Body of pancreas (tissue), 4 donors: ENCODE results near the gene ACTA2. TPM values are rescaled to one million over a fixed set of nuclear protein-coding genes. Genes with fewer than 3 reads are reported as not detected.

Source experiments
- ATAC-seq: fragments of 150-250 bp; one replicate; pipeline ENCODE4 v1.9.1; 2016
- DNase-seq, 4 donors: peaks; one replicate each; pipeline ENCODE4 v3.0.0-alpha.2; 2019
- H3K27ac ChIP-seq, 4 donors: fragments of 200-600 bp; sonication (generic); 1 replicate in 3 of 4; 2 replicates in 1 of 4; pipeline versions ENCODE4 v1.5.1 to v1.6.1; 2016 to 2019; ENCODE audit warnings: mild to moderate bottlenecking in 1 of 4, mixed read lengths in 1 of 4, moderate library complexity in 1 of 4
- H3K27me3 ChIP-seq, 2 donors: fragments of 200-600 bp; sonication (generic); one replicate each; pipeline ENCODE4 v1.6.0; 2016; ENCODE audit warnings: mild to moderate bottlenecking in 1 of 2
- H3K36me3 ChIP-seq, 2 donors: fragments of 200-600 bp; sonication (generic); replicated peaks in 1 of 2; 2 replicates each; pipeline ENCODE4 v1.5.1; 2016; ENCODE audit warnings: low read depth in 2 of 2; ENCODE audit not compliant: insufficient read depth in 1 of 2
- H3K4me1 ChIP-seq: fragments of 200-600 bp; sonication (generic); one replicate; pipeline ENCODE4 v1.6.0; 2016
- H3K4me3 ChIP-seq, 2 donors: fragments of 200-600 bp; sonication (generic); 1 replicate in 1 of 2; 2 replicates in 1 of 2; pipeline ENCODE4 v1.5.1; 2016 to 2019
- H3K9me3 ChIP-seq, 3 donors: fragments of 200-600 bp; sonication (generic); 1 replicate in 2 of 3; 2 replicates in 1 of 3; pipeline ENCODE4 v1.5.1; 2016
- POLR2A ChIP-seq, 3 donors: fragments of 450-650 bp; IDR thresholded peaks; one replicate each; pipeline ENCODE4 v1.6.1; 2016; ENCODE audit warnings: antibody characterized with exemption in 3 of 3, mild to moderate bottlenecking in 2 of 3
- WGBS, 2 donors: methylation state at CpG; one replicate each; pipeline ENCODE4 v1.1.5; 2017; 5-methylcytosine and 5-hydroxymethylcytosine counted together
- intact Hi-C: fragments of 100-400 bp; cut with DNase I; formaldehyde crosslinking; loops from one replicate; pipeline ENCODE4 v1.15.1; 2023
- total RNA-seq, 2 donors: library from RNA; depleted of rRNA; stranded (reverse); fragments of >200 nt; gene quantifications; one replicate each; pipeline ENCODE4 v1.1.0, GENCODE V29; 2016
- TF ChIP-seq, protein P1 (sequence below), 7 experiments: fragments of 450-650 bp in 4 of 7; fragments of 200-600 bp in 3 of 7; sonication (generic) in 3 of 7; IDR thresholded peaks; one replicate each; pipeline ENCODE4 v1.5.1; 2016 to 2019; ENCODE audit warnings: antibody characterized with exemption in 7 of 7

The ACTA2 gene
- total RNA-seq, 2 donors from 2014 or later = 41.5 to 136 TPM

DNA sequence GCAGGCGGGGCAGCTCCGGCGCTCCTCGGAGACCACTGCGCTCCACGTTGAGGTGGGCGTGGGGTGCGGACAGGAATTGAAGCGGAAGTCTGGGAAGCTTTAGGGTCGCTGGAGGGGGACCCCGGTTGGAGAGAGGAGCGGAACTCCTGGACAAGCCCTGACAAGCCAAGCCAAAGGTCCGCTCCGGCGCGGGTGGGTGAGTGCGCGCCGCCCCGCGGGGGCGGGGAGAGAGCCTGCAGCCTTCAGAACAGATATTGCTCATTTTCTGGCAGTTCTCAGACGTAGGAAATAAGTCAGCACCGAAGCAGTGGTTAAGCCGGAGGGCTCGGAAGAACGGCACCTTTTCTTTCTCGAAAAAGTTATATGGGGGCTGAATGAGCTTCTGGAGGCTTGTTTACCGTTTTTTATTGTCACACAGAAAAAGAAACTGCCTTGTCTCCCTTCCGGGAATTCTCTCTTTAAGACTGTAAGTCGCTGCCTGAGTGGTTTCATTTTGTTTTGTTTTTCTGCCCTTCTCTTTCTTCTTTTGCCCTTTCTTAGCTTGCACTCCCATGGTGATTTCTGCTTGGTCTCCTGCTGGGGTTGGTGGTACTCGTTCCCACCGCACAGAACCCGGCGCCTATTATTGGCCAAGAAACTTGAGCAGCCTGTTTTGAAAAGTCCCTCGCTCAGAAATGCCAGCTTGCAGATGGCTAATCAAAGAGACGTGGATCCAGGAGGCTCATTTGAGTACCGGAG, 38.8 kb upstream of the ACTA2 start:
- Histone ChIP-seq H3K27me3 (no peaks in the 10 kb centered on the region), H3K36me3 (no peaks in the 10 kb centered on the region), H3K27ac (peak overlapping the region; percentile 75 to 88 (median 82)), H3K4me1 (peaks cover 16% of the 10 kb centered on the region), H3K4me3 (peak overlapping the region; percentile 65 to 81), H3K9me3 (no peaks in the 10 kb centered on the region)
- intact Hi-C loops = no loop called here
- TF ChIP-seq, protein P1, sequence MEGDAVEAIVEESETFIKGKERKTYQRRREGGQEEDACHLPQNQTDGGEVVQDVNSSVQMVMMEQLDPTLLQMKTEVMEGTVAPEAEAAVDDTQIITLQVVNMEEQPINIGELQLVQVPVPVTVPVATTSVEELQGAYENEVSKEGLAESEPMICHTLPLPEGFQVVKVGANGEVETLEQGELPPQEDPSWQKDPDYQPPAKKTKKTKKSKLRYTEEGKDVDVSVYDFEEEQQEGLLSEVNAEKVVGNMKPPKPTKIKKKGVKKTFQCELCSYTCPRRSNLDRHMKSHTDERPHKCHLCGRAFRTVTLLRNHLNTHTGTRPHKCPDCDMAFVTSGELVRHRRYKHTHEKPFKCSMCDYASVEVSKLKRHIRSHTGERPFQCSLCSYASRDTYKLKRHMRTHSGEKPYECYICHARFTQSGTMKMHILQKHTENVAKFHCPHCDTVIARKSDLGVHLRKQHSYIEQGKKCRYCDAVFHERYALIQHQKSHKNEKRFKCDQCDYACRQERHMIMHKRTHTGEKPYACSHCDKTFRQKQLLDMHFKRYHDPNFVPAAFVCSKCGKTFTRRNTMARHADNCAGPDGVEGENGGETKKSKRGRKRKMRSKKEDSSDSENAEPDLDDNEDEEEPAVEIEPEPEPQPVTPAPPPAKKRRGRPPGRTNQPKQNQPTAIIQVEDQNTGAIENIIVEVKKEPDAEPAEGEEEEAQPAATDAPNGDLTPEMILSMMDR (IDR thresholded peaks at IDR 0.05) = peak in 2 of 7 experiments; percentile 8 to 15
- peak in 1 of 3 donors; percentile 28 for TF ChIP-seq POLR2A (IDR thresholded peaks at IDR 0.05)
- peak; percentile 49 to 68 (median 56) for DNase-seq
- 0% methylated on average over 20 to 38 of the region's 38 CpGs for WGBS, 2 donors
- peak; percentile 65 for ATAC-seq

DNA sequence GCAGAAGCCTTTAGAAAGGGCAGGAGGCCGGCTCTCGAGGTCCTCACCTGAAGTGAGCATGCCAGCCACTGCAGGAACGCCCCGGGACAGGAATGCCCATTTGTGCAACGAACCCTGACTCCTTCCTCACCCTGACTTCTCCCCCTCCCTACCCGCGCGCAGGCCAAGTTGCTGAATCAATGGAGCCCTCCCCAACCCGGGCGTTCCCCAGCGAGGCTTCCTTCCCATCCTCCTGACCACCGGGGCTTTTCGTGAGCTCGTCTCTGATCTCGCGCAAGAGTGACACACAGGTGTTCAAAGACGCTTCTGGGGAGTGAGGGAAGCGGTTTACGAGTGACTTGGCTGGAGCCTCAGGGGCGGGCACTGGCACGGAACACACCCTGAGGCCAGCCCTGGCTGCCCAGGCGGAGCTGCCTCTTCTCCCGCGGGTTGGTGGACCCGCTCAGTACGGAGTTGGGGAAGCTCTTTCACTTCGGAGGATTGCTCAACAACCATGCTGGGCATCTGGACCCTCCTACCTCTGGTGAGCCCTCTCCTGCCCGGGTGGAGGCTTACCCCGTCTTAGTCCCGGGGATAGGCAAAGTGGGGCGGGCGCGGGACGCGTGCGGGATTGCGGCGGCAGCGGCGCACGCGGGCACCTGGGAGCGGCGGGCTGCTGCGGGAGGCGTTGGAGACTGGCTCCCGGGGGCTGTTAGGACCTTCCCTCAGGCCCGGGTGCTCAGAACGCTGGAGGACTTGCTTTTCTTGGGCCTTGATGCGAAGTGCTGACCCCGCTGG, 38.0 kb upstream of the ACTA2 start, which contains the start of gene FAS:
TSS of gene FAS (plus strand) at position 415 of the 777 bp plus-strand sequence. CDS start at position 494, 79 bp downstream.
- intact Hi-C loops = no loop called here
- DNase-seq (peak; percentile 62 to 78 (median 75)), ATAC-seq (peak; percentile 76)
- Histone ChIP-seq H3K27me3 (no peaks in the 10 kb centered on the region), H3K36me3 (no peaks in the 10 kb centered on the region), H3K4me1 (peaks cover 16% of the 10 kb centered on the region), H3K27ac (peak within 1 kb of the TSS; percentile 75 to 88 (median 82)), H3K4me3 (peak within 1 kb of the TSS; percentile 65 to 81), H3K9me3 (no peaks in the 10 kb centered on the region)
- TF ChIP-seq POLR2A (IDR thresholded peaks at IDR 0.05) = peak; percentile 51 to 55 (median 54)
- TF ChIP-seq, protein P1 (IDR thresholded peaks at IDR 0.05) = no peak
- WGBS, 2 donors = 0% methylated on average over 18 to 51 of the region's 51 CpGs

DNA sequence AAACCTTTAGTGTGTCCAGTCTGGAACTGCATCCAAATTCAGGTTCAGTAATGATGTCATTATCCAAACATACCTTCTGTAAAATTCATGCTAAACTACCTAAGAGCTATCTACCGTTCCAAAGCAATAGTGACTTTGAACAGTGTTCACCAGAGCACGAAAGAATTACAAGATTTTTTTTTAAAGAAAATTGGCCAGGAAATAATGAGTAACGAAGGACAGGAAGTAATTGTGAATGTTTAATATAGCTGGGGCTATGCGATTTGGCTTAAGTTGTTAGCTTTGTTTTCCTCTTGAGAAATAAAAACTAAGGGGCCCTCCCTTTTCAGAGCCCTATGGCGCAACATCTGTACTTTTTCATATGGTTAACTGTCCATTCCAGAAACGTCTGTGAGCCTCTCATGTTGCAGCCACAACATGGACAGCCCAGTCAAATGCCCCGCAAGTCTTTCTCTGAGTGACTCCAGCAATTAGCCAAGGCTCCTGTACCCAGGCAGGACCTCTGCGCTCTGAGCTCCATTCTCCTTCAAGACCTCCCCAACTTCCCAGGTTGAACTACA, 37.3 kb upstream of the ACTA2 start:
- Histone ChIP-seq H3K4me3 (no peak overlapping the region), H3K27me3 (no peaks in the 10 kb centered on the region), H3K9me3 (no peaks in the 10 kb centered on the region), H3K4me1 (peaks cover 16% of the 10 kb centered on the region), H3K36me3 (no peaks in the 10 kb centered on the region), H3K27ac (peak overlapping the region; percentile 75 to 88 (median 82))
- TF ChIP-seq POLR2A (IDR thresholded peaks at IDR 0.05) = no peak
- TF ChIP-seq, protein P1 (IDR thresholded peaks at IDR 0.05) = no peak
- 26 to 31% methylated on average over 7 to 8 of the region's 8 CpGs for WGBS, 2 donors
- ATAC-seq = peak; percentile 27
- peak in 1 of 4 donors; percentile 36 for DNase-seq
- intact Hi-C loops = no loop called here

DNA sequence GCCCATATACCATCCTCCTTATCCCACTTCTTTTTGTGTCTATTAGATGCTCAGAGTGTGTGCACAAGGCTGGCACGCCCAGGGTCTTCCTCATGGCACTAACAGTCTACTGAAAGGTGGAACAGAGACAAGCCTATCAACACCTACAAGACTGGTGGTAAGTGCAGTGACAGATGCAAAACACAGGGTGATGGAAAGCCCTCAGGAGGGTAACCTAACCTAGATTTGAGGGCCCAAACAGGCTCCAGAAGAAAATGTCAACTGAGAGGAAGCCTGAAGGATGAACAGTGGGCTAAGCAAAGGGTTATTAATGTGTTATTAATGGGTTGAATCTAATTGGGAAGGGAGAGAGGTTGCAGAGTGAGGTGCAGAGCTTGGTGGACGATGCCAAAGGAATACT, 36.9 kb upstream of the ACTA2 start:
- H3K27ac ChIP-seq = peak overlapping the region in 3 of 4 donors; percentile 78 to 88 (median 87)
- H3K4me3 ChIP-seq = no peak overlapping the region
- H3K27me3 ChIP-seq = no peaks in the 10 kb centered on the region
- WGBS, 2 donors = 66 to 80% methylated on average over 2 of the region's 2 CpGs
- intact Hi-C loops = no loop called here
- DNase-seq (no peak), ATAC-seq (no peak)
- no peaks in the 10 kb centered on the region for H3K9me3 ChIP-seq
- no peak for TF ChIP-seq POLR2A (IDR thresholded peaks at IDR 0.05)
- TF ChIP-seq, protein P1 (IDR thresholded peaks at IDR 0.05) = no peak
- H3K4me1 ChIP-seq = peaks cover 16% of the 10 kb centered on the region
- no peaks in the 10 kb centered on the region for H3K36me3 ChIP-seq
